Loucy (cell line): ENCODE data around the gene KIF23.

Experiments used
- H2AFZ ChIP-seq: fragments of 200-600 bp; sonication (generic); 2 replicates; pipeline ENCODE4 v1.6.0; 2016; ENCODE audit warnings: antibody characterized with exemption, mild to moderate bottlenecking, low read length, moderate library complexity
- H3F3A ChIP-seq: fragments of 200-600 bp; 2 replicates; pipeline ENCODE4 v1.6.0; 2016; ENCODE audit warnings: antibody characterized with exemption, low read depth, mild to moderate bottlenecking
- H3K27me3 ChIP-seq: fragments of 200-600 bp; sonication (generic); 2 replicates; pipeline ENCODE4 v1.6.1; 2014; ENCODE audit warnings: low read length, mild to moderate bottlenecking; ENCODE audit not compliant: insufficient read depth, poor library complexity, severe bottlenecking
- H3K36me3 ChIP-seq: fragments of 200-600 bp; sonication (generic); 2 replicates; pipeline ENCODE4 v1.6.1; 2016; ENCODE audit warnings: low read length; ENCODE audit not compliant: insufficient read depth
- H3K4me1 ChIP-seq: fragments of 200-600 bp; sonication (generic); 2 replicates; pipeline ENCODE4 v1.5.1; 2014; ENCODE audit warnings: low read length, mild to moderate bottlenecking; ENCODE audit not compliant: insufficient read depth, poor library complexity, severe bottlenecking
- H3K4me2 ChIP-seq: fragments of 200-600 bp; sonication (generic); 2 replicates; pipeline ENCODE4 v1.6.0; 2014; ENCODE audit warnings: antibody characterized with exemption, low read length, low read depth, mild to moderate bottlenecking; ENCODE audit not compliant: poor library complexity, severe bottlenecking
- H3K4me3 ChIP-seq: fragments of 200-600 bp; sonication (generic); 2 replicates; pipeline ENCODE4 v1.5.1; 2014; ENCODE audit warnings: low read length, mild to moderate bottlenecking, mixed read lengths; ENCODE audit not compliant: poor library complexity, severe bottlenecking
- H3K79me2 ChIP-seq: fragments of 200-600 bp; sonication (generic); 2 replicates; pipeline ENCODE4 v1.6.1; 2014; ENCODE audit warnings: low read length; ENCODE audit not compliant: insufficient read depth
- H3K9ac ChIP-seq: fragments of 200-600 bp; sonication (generic); 2 replicates; pipeline ENCODE4 v1.6.0; 2014; ENCODE audit warnings: mild to moderate bottlenecking, low read depth, low read length, moderate library complexity; ENCODE audit not compliant: poor library complexity, severe bottlenecking
- H3K9me2 ChIP-seq: fragments of 200-600 bp; sonication (generic); replicated peaks from 2 replicates; pipeline ENCODE4 v1.6.1; 2016; ENCODE audit warnings: low read depth, low read length, mixed read lengths
- H3K9me3 ChIP-seq: fragments of 200-600 bp; sonication (generic); 2 replicates; pipeline ENCODE4 v1.6.1; 2014; ENCODE audit warnings: mild to moderate bottlenecking, antibody characterized with exemption, low read length, low read depth; ENCODE audit not compliant: insufficient read depth
- H4K20me1 ChIP-seq: fragments of 200-600 bp; sonication (generic); 2 replicates; pipeline ENCODE4 v1.6.0; 2014; ENCODE audit warnings: antibody characterized with exemption, low read length, mild to moderate bottlenecking; ENCODE audit not compliant: insufficient read depth, poor library complexity, severe bottlenecking
- CTCF ChIP-seq: fragments of 200-600 bp; sonication (generic); conservative IDR thresholded peaks from 2 replicates; pipeline ENCODE4 v1.5.1; 2014; ENCODE audit warnings: mild to moderate bottlenecking, antibody characterized with exemption, low read length
- EZH2phosphoT487 ChIP-seq: fragments of 200-600 bp; IDR thresholded peaks from 2 replicates; pipeline ENCODE4 v1.6.1; 2018; ENCODE audit warnings: antibody characterized with exemption, mild to moderate bottlenecking, moderate library complexity, borderline replicate concordance

Gene KIF23

GRCh38 chr15:69408841-69409240, 5.3 kb upstream of the KIF23 start:
- Histone ChIP-seq H3K27me3 (no peaks in the 10 kb centered on the region), H3K9ac (no peak overlapping the region), H2AFZ (no peak overlapping the region), H3K4me1 (peaks cover 7% of the 10 kb centered on the region), H3K9me3 (no peaks in the 10 kb centered on the region), H3F3A (no peaks in the 10 kb centered on the region), H3K9me2 (no peaks in the 10 kb centered on the region), H3K4me2 (no peak overlapping the region), H4K20me1 (no peaks in the 10 kb centered on the region), H3K79me2 (no peaks in the 10 kb centered on the region), H3K36me3 (no peaks in the 10 kb centered on the region), H3K4me3 (no peak overlapping the region)
- TF ChIP-seq EZH2phosphoT487 (no peak), CTCF (no peak)

GRCh38 chr15:69410248-69410874, 3.8 kb upstream of the KIF23 start:
- Histone ChIP-seq H2AFZ (0 out of 2 replicates have a peak overlapping the region, but pooled peaks have one; percentile 42), H3K79me2 (peaks cover 12% of the 10 kb centered on the region)

GRCh38 chr15:69412274-69412673, 1.9 kb upstream of the KIF23 start:
- Histone ChIP-seq H3K9me2 (no peaks in the 10 kb centered on the region), H3K9ac (no peak overlapping the region), H2AFZ (no peak overlapping the region), H3K4me1 (peaks cover 28% of the 10 kb centered on the region), H3K9me3 (no peaks in the 10 kb centered on the region), H3K79me2 (peaks cover 30% of the 10 kb centered on the region), H3F3A (no peaks in the 10 kb centered on the region), H3K4me3 (no peak overlapping the region), H4K20me1 (peaks cover 18% of the 10 kb centered on the region), H3K36me3 (no peaks in the 10 kb centered on the region), H3K4me2 (no peak overlapping the region), H3K27me3 (no peaks in the 10 kb centered on the region)
- TF ChIP-seq CTCF: no peak
- no peak for TF ChIP-seq EZH2phosphoT487

More at GRCh38 chr15:69410248-69410874, 3.8 kb upstream of the KIF23 start:
- Histone ChIP-seq H3K9ac (no peak overlapping the region), H4K20me1 (peaks cover 4% of the 10 kb centered on the region), H3K4me3 (no peak overlapping the region), H3K4me2 (no peak overlapping the region), H3K36me3 (no peaks in the 10 kb centered on the region), H3F3A (no peaks in the 10 kb centered on the region), H3K27me3 (no peaks in the 10 kb centered on the region), H3K4me1 (peaks cover 12% of the 10 kb centered on the region), H3K9me3 (no peaks in the 10 kb centered on the region), H3K9me2 (no peaks in the 10 kb centered on the region)
- TF ChIP-seq CTCF: peak; percentile 79
- TF ChIP-seq EZH2phosphoT487: no peak
